Spleen (tissue), 11 donors: ENCODE data around the gene TEX48. TPM values are rescaled to one million over a fixed set of nuclear protein-coding genes. Genes with fewer than 3 reads are reported as not detected.

Source experiments
- DNase-seq: peaks from one replicate; pipeline ENCODE4 v3.0.0-alpha.2; 2020
- H3K27ac ChIP-seq, 8 donors: fragments of 200-600 bp; sonication (generic) in 7 of 8; 1 replicate in 4 of 8; 2 replicates in 4 of 8; pipeline versions ENCODE4 v1.5.0 to v1.8.0; 2016 to 2021; ENCODE audit warnings: inconsistent platforms in 4 of 8, mild to moderate bottlenecking in 4 of 8, moderate library complexity in 1 of 8
- H3K27me3 ChIP-seq, 7 donors: fragments of 200-600 bp; sonication (generic) in 6 of 7; replicated peaks in 1 of 7; 1 replicate in 4 of 7; 2 replicates in 3 of 7; pipeline versions ENCODE4 v1.5.0 to v1.8.0; 2016 to 2021; ENCODE audit warnings: inconsistent platforms in 3 of 7, mild to moderate bottlenecking in 1 of 7
- H3K36me3 ChIP-seq, 6 donors: fragments of 200-600 bp; sonication (generic) in 5 of 6; 1 replicate in 4 of 6; 2 replicates in 2 of 6; pipeline versions ENCODE4 v1.5.0 to v1.8.0; 2016 to 2021; ENCODE audit warnings: inconsistent platforms in 2 of 6
- H3K4me1 ChIP-seq, 6 donors: fragments of 200-600 bp; sonication (generic) in 5 of 6; 1 replicate in 3 of 6; 2 replicates in 3 of 6; pipeline versions ENCODE4 v1.5.0 to v1.8.0; 2016 to 2021; ENCODE audit warnings: inconsistent platforms in 3 of 6
- H3K4me3 ChIP-seq, 8 donors: fragments of 200-600 bp; sonication (generic) in 7 of 8; 1 replicate in 4 of 8; 2 replicates in 4 of 8; pipeline versions ENCODE4 v1.5.0 to v1.8.0; 2016 to 2021; ENCODE audit warnings: inconsistent platforms in 4 of 8, mild to moderate bottlenecking in 4 of 8, moderate library complexity in 2 of 8
- H3K9me3 ChIP-seq, 8 donors: fragments of 200-600 bp; sonication (generic) in 7 of 8; 1 replicate in 4 of 8; 2 replicates in 4 of 8; pipeline versions ENCODE4 v1.5.0 to v1.8.0; 2016 to 2021; ENCODE audit warnings: inconsistent platforms in 4 of 8
- CTCF ChIP-seq, 11 experiments: fragments of 200-600 bp in 7 of 11; fragments of 450-650 bp in 4 of 11; sonication (generic) in 4 of 11; IDR thresholded peaks in 8 of 11; conservative IDR thresholded peaks in 3 of 11; 1 replicate in 7 of 11; 2 replicates in 4 of 11; pipeline versions ENCODE4 v1.4.0 to v1.8.0; 2016 to 2021; ENCODE audit warnings: antibody characterized with exemption in 11 of 11, inconsistent platforms in 4 of 11, mild to moderate bottlenecking in 1 of 11
- POLR2A ChIP-seq, 3 donors: fragments of 450-650 bp; IDR thresholded peaks; one replicate each; pipeline ENCODE4 v1.5.1; 2017; ENCODE audit warnings: antibody characterized with exemption in 3 of 3, mild to moderate bottlenecking in 1 of 3
- POLR2AphosphoS5 ChIP-seq, 3 donors: sonication (generic); formaldehyde crosslinking; IDR thresholded peaks; one replicate each; pipeline ENCODE4 v1.5.1; 2017; ENCODE audit warnings: antibody characterized with exemption in 3 of 3
- WGBS, 5 donors: extraction: QIAGEN DNeasy Blood & Tissue Kit in 3 of 5; methylation state at CpG; one replicate each; pipeline versions ENCODE4 v1.1.5 to v1.1.7; 2013 to 2018; 5-methylcytosine and 5-hydroxymethylcytosine counted together
- intact Hi-C: fragments of 100-400 bp; cut with DNase I; formaldehyde crosslinking; loops from one replicate; pipeline ENCODE4 v1.15.0; 2023; ENCODE audit warnings: low total_unique reads
- polyA plus RNA-seq, 3 donors: library from polyadenylated mRNA; stranded (reverse); fragments of 200-250 nt; gene quantifications; one replicate each; pipeline ENCODE4 v1.2.1, GENCODE V29; 2013
- total RNA-seq, 7 donors: library from RNA; depleted of rRNA in 3 of 7; stranded (reverse); fragments of >200 nt in 3 of 7; fragmentation: NEBNext Ultra II Directional in 4 of 7; extraction: Animal tissue kit (Norgen Biotek cat#: 25700) in 4 of 7; gene quantifications; one replicate each; pipeline versions ENCODE4 v1.1.0 to v1.2.1, GENCODE V29; 2016 to 2021
- donor health status: healthy with polysubstance abuse.
- donor health status: DM: no; HTN: no; CAD: no; lungs with moderate emphysema.
- donor health status: DM: no; HTN: no; CAD: no.
- donor health status: Bipolar disorder and iron deficiency.
- donor health status: healthy.
- donor health status: DM: no; HTN: no; CAD: no.
- donor health status: DM: yes; HTN: yes; CAD: no.

TEX48 gene
- total and polyA plus RNA-seq, 10 donors: not detected

- no peak for DNase-seq
- H3K9me3 ChIP-seq: peaks cover 0 to 7% (median 0%) of the 10 kb centered on the region in 8 donors
- H3K27ac ChIP-seq: no peak overlapping the region
- no peaks in the 10 kb centered on the region for H3K36me3 ChIP-seq
- no peaks in the 10 kb centered on the region for H3K27me3 ChIP-seq
- peaks cover 0 to 4% (median 0%) of the 10 kb centered on the region in 6 donors for H3K4me1 ChIP-seq
- TF ChIP-seq POLR2A (IDR thresholded peaks at IDR 0.05): no peak
- TF ChIP-seq POLR2AphosphoS5 (IDR thresholded peaks at IDR 0.05): no peak
- no peak for TF ChIP-seq CTCF (IDR thresholded peaks at IDR 0.05 in 8 of 11, conservative IDR thresholded peaks at IDR 0.05 in 3 of 11)
- intact Hi-C loops: no loop called here
- H3K4me3 ChIP-seq: no peak overlapping the region
- WGBS, 5 donors: 74 to 84% (median 77%) methylated on average over 4 of the region's 4 CpGs
Measured at GRCh38 chr9:114697951-114698351, 16.0 kb upstream of the TEX48 start.

GRCh38 chr9:114696814-114697544 is 15.0 kb upstream of the TEX48 start:
- Histone ChIP-seq H3K9me3 (peaks cover 0 to 7% (median 0%) of the 10 kb centered on the region in 8 donors), H3K4me1 (peaks cover 0 to 4% (median 0%) of the 10 kb centered on the region in 6 donors), H3K27ac (no peak overlapping the region), H3K27me3 (no peaks in the 10 kb centered on the region), H3K36me3 (no peaks in the 10 kb centered on the region), H3K4me3 (no peak overlapping the region)
- intact Hi-C loops: no loop called here
- DNase-seq: no peak
- TF ChIP-seq CTCF (IDR thresholded peaks at IDR 0.05 in 8 of 11, conservative IDR thresholded peaks at IDR 0.05 in 3 of 11): no peak
- no peak for TF ChIP-seq POLR2AphosphoS5 (IDR thresholded peaks at IDR 0.05)
- no peak for TF ChIP-seq POLR2A (IDR thresholded peaks at IDR 0.05)
- WGBS, 5 donors: 50 to 67% (median 55%) methylated on average over 7 of the region's 7 CpGs

GRCh38 chr9:114695948-114696347 is 14.0 kb upstream of the TEX48 start:
- peaks cover 0 to 7% (median 0%) of the 10 kb centered on the region in 8 donors for H3K9me3 ChIP-seq
- no peak for DNase-seq
- peaks cover 0 to 4% (median 0%) of the 10 kb centered on the region in 6 donors for H3K4me1 ChIP-seq
- 77 to 85% (median 80%) methylated on average over 2 of the region's 2 CpGs for WGBS, 5 donors
- intact Hi-C loops: no loop called here
- no peak overlapping the region for H3K27ac ChIP-seq
- H3K36me3 ChIP-seq: no peaks in the 10 kb centered on the region
- no peak overlapping the region for H3K4me3 ChIP-seq
- H3K27me3 ChIP-seq: no peaks in the 10 kb centered on the region
- no peak for TF ChIP-seq POLR2AphosphoS5 (IDR thresholded peaks at IDR 0.05)
- no peak for TF ChIP-seq POLR2A (IDR thresholded peaks at IDR 0.05)
- TF ChIP-seq CTCF (IDR thresholded peaks at IDR 0.05 in 8 of 11, conservative IDR thresholded peaks at IDR 0.05 in 3 of 11): no peak

- DNase-seq: no peak
- H3K4me1 ChIP-seq: peaks cover 0 to 4% (median 0%) of the 10 kb centered on the region in 6 donors
- peaks cover 0 to 1% (median 0%) of the 10 kb centered on the region in 8 donors for H3K9me3 ChIP-seq
- H3K27ac ChIP-seq: no peak overlapping the region
- no peaks in the 10 kb centered on the region for H3K27me3 ChIP-seq
- WGBS, 5 donors: 64 to 91% (median 79%) methylated on average over 6 of the region's 6 CpGs
- no peak for TF ChIP-seq POLR2A (IDR thresholded peaks at IDR 0.05)
- TF ChIP-seq CTCF (IDR thresholded peaks at IDR 0.05 in 8 of 11, conservative IDR thresholded peaks at IDR 0.05 in 3 of 11): no peak
- no peak for TF ChIP-seq POLR2AphosphoS5 (IDR thresholded peaks at IDR 0.05)
- intact Hi-C loops: no loop called here
- H3K36me3 ChIP-seq: no peaks in the 10 kb centered on the region
- no peak overlapping the region for H3K4me3 ChIP-seq
Measured at GRCh38 chr9:114694719-114695269, 12.8 kb upstream of the TEX48 start.
